Measurements from ENCODE around the gene AKAP8. TPM values are rescaled to one million over a fixed set of nuclear protein-coding genes. Genes with fewer than 3 reads are reported as not detected.

The AKAP8 gene
- total RNA-seq, 1 donor from 2014 or later: 37.2 TPM

DNA sequence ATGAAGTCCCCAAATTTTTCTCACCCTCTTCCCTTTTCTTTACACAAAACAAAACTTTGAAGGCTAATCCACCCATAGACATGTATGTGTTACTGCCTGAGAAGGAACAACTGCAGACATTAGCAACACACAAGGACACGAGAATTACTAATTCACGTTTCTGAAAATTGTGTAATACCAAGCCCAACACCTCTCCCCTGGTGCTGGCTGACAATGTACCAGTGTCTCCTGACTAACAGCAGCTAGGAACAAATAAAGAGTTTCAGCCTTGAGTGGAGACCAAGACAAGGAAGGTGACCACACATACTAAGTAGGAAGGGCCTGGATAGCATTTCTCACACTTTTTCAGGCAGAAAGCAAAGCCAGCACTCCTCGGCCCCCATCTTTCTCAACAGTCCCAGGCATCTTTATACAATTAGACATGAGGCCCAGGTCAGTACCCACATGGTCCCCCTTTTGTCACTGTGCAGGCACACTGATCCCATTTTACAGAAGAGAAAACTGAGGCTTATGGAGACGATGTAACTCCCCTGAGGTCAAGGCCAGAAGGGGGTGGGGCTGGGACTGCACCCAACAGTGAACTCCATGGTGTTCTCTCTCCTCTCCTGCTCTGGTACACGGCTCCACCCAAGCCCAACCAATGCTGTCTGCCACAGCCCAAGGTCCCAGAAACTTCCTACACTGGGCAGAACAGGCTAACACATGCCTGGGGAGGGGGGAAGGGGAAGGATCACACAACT is 55.9 kb downstream of the AKAP8 start:
- no peak overlapping the region for H3K4me3 ChIP-seq
- H3K9me3 ChIP-seq: no peaks in the 10 kb centered on the region
- intact Hi-C loops (cut with DNase I): no loop called here
- DNase-seq (peak; percentile 55), ATAC-seq (peak; percentile 44 to 64)
- no peaks in the 10 kb centered on the region for H3K36me3 ChIP-seq
- H3K4me1 ChIP-seq: peaks cover 97% of the 10 kb centered on the region
- TF ChIP-seq CTCF (IDR thresholded peaks at IDR 0.05): no peak
- no peaks in the 10 kb centered on the region for H3K27me3 ChIP-seq (ENCODE audit: low read depth)
- peak overlapping the region; percentile 7 for H3K27ac ChIP-seq

GRCh38 chr19:15321739-15322138 is 57.8 kb downstream of the AKAP8 start:
- no peaks in the 10 kb centered on the region for H3K27me3 ChIP-seq (ENCODE audit: low read depth)
- no peak overlapping the region for H3K27ac ChIP-seq
- no peak for TF ChIP-seq CTCF (IDR thresholded peaks at IDR 0.05)
- DNase-seq (no peak), ATAC-seq (no peak)
- H3K4me3 ChIP-seq: no peak overlapping the region
- peaks cover 98% of the 10 kb centered on the region for H3K4me1 ChIP-seq
- intact Hi-C loops (cut with DNase I): no loop called here
- H3K9me3 ChIP-seq: no peaks in the 10 kb centered on the region
- H3K36me3 ChIP-seq: no peaks in the 10 kb centered on the region

- Histone ChIP-seq H3K27me3 (ENCODE audit: low read depth) (no peaks in the 10 kb centered on the region), H3K9me3 (no peaks in the 10 kb centered on the region), H3K36me3 (no peaks in the 10 kb centered on the region), H3K4me1 (peaks cover 98% of the 10 kb centered on the region), H3K4me3 (no peak overlapping the region), H3K27ac (peak overlapping the region; percentile 36)
- no peak for TF ChIP-seq CTCF (IDR thresholded peaks at IDR 0.05)
- intact Hi-C loops (cut with DNase I): no loop called here
- ATAC-seq: peak in 1 of 2 donors; percentile 35
- no peak for DNase-seq
These were observed 59.5 kb downstream of the AKAP8 start for GRCh38 chr19:15320116-15320515.

DNA sequence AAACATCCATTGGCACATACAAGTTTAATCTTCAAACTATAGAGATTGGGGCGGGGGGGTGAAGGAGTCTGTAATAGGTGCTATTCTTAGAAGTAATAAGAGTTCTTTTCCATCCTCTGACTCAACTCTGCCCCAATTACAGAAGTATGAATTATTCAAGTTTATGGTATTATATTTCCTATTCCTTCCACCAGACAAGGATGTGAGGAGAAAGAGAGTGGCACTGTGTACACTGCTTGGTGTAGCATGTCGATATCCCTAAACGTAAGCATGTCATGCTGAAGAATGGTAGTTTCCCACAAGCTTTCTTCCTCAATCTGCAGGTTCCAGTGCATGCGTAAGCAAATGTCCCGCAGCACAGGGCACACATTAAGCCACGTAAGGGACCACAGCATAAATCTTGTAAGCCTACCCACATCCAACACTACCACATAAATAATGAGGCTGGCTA is 61.3 kb downstream of the AKAP8 start:
- H3K36me3 ChIP-seq: no peaks in the 10 kb centered on the region
- no peak for TF ChIP-seq CTCF (IDR thresholded peaks at IDR 0.05)
- DNase-seq (no peak), ATAC-seq (peak; percentile 36 to 57)
- no peak overlapping the region for H3K4me3 ChIP-seq
- no peaks in the 10 kb centered on the region for H3K9me3 ChIP-seq
- H3K4me1 ChIP-seq: peaks cover 98% of the 10 kb centered on the region
- H3K27ac ChIP-seq: peak overlapping the region; percentile 27
- no peaks in the 10 kb centered on the region for H3K27me3 ChIP-seq (ENCODE audit: low read depth)
- intact Hi-C loops (cut with DNase I): no loop called here

DNA sequence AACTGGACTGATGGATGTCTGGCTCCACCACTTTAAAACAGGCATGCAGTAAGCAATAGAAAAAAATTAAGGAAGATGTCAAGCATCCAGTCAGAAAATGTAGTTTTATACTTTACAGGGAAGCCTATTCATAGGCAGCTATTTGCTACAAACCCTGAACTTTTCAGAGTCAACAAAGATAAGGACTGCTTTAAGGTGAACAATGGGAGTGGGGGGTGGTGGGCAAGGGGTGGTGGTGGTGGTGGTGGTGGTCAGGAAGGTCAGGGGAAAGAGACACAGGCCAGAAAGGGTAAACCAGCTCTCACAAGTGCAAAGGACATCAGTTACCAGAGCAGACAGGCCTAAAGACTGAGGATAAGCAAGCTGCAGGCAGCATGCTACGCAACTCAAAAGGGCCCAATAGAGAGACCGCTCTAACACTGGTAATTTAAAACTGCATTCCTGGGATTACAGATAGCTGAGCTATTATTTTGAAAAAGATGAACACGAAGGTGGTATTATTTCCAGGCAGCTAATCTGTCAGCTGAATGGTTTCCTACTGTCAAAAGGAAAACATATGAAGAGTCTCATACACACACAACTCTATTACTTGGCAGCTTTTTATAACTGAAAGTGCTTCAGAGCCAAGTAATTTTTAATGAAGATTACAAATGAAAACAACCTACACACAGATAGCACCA is 62.1 kb downstream of the AKAP8 start:
- Histone ChIP-seq H3K4me1 (peaks cover 98% of the 10 kb centered on the region), H3K36me3 (no peaks in the 10 kb centered on the region), H3K27me3 (ENCODE audit: low read depth) (no peaks in the 10 kb centered on the region), H3K27ac (peak overlapping the region; percentile 27), H3K9me3 (no peaks in the 10 kb centered on the region), H3K4me3 (no peak overlapping the region)
- ATAC-seq: no peak
- no peak for TF ChIP-seq CTCF (IDR thresholded peaks at IDR 0.05)
- DNase-seq: no peak
- intact Hi-C loops (cut with DNase I): no loop called here
